SK-N-SH (cell line): Measurements from ENCODE around the gene HDDC2. TPM values are rescaled to one million over a fixed set of nuclear protein-coding genes. Genes with fewer than 3 reads are reported as not detected.

Experiments used
- CTCF ChIA-PET: fragments of 300-600, 350-600 bp; formaldehyde crosslinking; extraction: SDS; loops from one replicate; lab custom pipeline; 2021; lab: Yijun Ruan, JAX
- POLR2A ChIA-PET: fragments of 350-600 bp; sonication (Branson Sonifier 250); formaldehyde crosslinking; extraction: SDS; loops from one replicate; lab custom pipeline; 2020; ENCODE audit warnings: antibody characterized with exemption, inconsistent platforms; lab: Yijun Ruan, JAX
- DNase-seq: peaks from one replicate; pipeline ENCODE4 v3.0.0; 2012
- H2AFZ ChIP-seq: fragments of 200-600 bp; sonication (generic); 2 replicates; pipeline ENCODE4 v1.8.1; 2016; ENCODE audit warnings: antibody characterized with exemption, mild to moderate bottlenecking, low read depth
- H3F3A ChIP-seq: fragments of 200-600 bp; sonication (generic); replicated peaks from 2 replicates; pipeline ENCODE3; 2016; ENCODE audit warnings: antibody characterized with exemption, mild to moderate bottlenecking; ENCODE audit not compliant: insufficient read depth
- H3K27ac ChIP-seq, 2 experiments: fragments of 200-500 bp in 1 of 2; fragments of 200-600 bp in 1 of 2; sonication (Bioruptor generic) in 1 of 2; sonication (generic), shearing (Covaris generic) in 1 of 2; 2 replicates each; pipeline versions ENCODE4 v1.5.1 to v1.6.1; 2014 to 2016; ENCODE audit warnings: low read depth in 2 of 2, inconsistent platforms in 1 of 2, low read length in 1 of 2, mild to moderate bottlenecking in 1 of 2, mixed read lengths in 1 of 2
- H3K27me3 ChIP-seq: fragments of 200-600 bp; sonication (generic), shearing (Covaris generic); 2 replicates; pipeline ENCODE4 v1.6.1; 2016; ENCODE audit warnings: mixed run types; ENCODE audit not compliant: insufficient read depth
- H3K36me3 ChIP-seq, 2 experiments: fragments of 200-500 bp in 1 of 2; fragments of 200-600 bp in 1 of 2; sonication (Bioruptor generic) in 1 of 2; sonication (generic) in 1 of 2; replicated peaks in 1 of 2; 2 replicates each; pipeline versions ENCODE3 to v1.5.1; 2014 to 2016; ENCODE audit warnings: low read length in 1 of 2, mild to moderate bottlenecking in 1 of 2; ENCODE audit not compliant: insufficient read depth in 2 of 2, control insufficient read depth in 1 of 2
- H3K4me1 ChIP-seq, 2 experiments: fragments of 200-500 bp in 1 of 2; fragments of 200-600 bp in 1 of 2; sonication (Bioruptor generic) in 1 of 2; sonication (generic), shearing (Covaris generic) in 1 of 2; 2 replicates each; pipeline versions ENCODE4 v1.5.1 to v1.6.1; 2014 to 2016; ENCODE audit warnings: low read depth in 1 of 2, low read length in 1 of 2, mixed run types in 1 of 2; ENCODE audit not compliant: insufficient read depth in 2 of 2, control insufficient read depth in 1 of 2
- H3K4me2 ChIP-seq: fragments of 200-600 bp; sonication (generic), shearing (Covaris generic); 2 replicates; pipeline ENCODE4 v1.6.1; 2017; ENCODE audit warnings: mixed run types
- H3K4me3 ChIP-seq, 2 experiments: fragments of 200-500 bp in 1 of 2; fragments of 200-600 bp in 1 of 2; sonication (Bioruptor generic) in 1 of 2; sonication (generic), shearing (Covaris generic) in 1 of 2; 2 replicates each; pipeline versions ENCODE4 v1.5.1 to v1.8.1; 2014 to 2016; ENCODE audit warnings: low read depth in 2 of 2, inconsistent platforms in 1 of 2, low read length in 1 of 2, mild to moderate bottlenecking in 1 of 2, mixed read lengths in 1 of 2, moderate library complexity in 1 of 2
- H3K79me2 ChIP-seq: fragments of 200-600 bp; sonication (generic); 2 replicates; pipeline ENCODE4 v1.8.1; 2017; ENCODE audit warnings: mild to moderate bottlenecking; ENCODE audit not compliant: insufficient read depth
- H3K9ac ChIP-seq: fragments of 200-600 bp; sonication (generic); 2 replicates; pipeline ENCODE4 v1.6.1; 2017; ENCODE audit warnings: mixed run types
- H3K9me2 ChIP-seq: fragments of 200-600 bp; sonication (generic); 2 replicates; pipeline ENCODE4 v1.6.1; 2017; ENCODE audit warnings: mixed run types
- H3K9me3 ChIP-seq: fragments of 200-600 bp; sonication (generic); 2 replicates; pipeline ENCODE4 v1.6.1; 2017; ENCODE audit warnings: mixed run types, mild to moderate bottlenecking, moderate library complexity
- H4K20me1 ChIP-seq: fragments of 200-600 bp; sonication (generic); 2 replicates; pipeline ENCODE4 v1.6.1; 2017; ENCODE audit warnings: mild to moderate bottlenecking, mixed run types; ENCODE audit not compliant: insufficient read depth
- ELF1 ChIP-seq: IDR thresholded peaks from 2 replicates; pipeline ENCODE4 v1.4.0; 2012
- EZH2phosphoT487 ChIP-seq: fragments of 200-600 bp; sonication (generic); IDR thresholded peaks from 2 replicates; pipeline ENCODE4 v1.6.1; 2017; ENCODE audit warnings: low read depth, mixed run types, mild to moderate bottlenecking, antibody characterized with exemption, moderate library complexity, borderline replicate concordance
- GATA2 ChIP-seq: sonication (generic); formaldehyde crosslinking; IDR thresholded peaks from 2 replicates; pipeline ENCODE4 v1.5.0; 2020; ENCODE audit warnings: mild to moderate bottlenecking, missing genetic modification reagents
- JUND ChIP-seq: IDR thresholded peaks from 2 replicates; pipeline ENCODE4 v1.4.0; 2012
- MXI1 ChIP-seq: IDR thresholded peaks from 2 replicates; pipeline ENCODE4 v1.6.1; 2012; ENCODE audit warnings: mild to moderate bottlenecking, low read depth, low read length, improper control_type of control experiment
- PBX3 ChIP-seq: IDR thresholded peaks from 2 replicates; pipeline ENCODE4; 2012
- POLR2AphosphoS5 ChIP-seq: IDR thresholded peaks from 2 replicates; pipeline ENCODE4 v1.6.1; 2012; ENCODE audit warnings: low read depth, low read length
- REST ChIP-seq: IDR thresholded peaks from 2 replicates; pipeline ENCODE4 v1.6.1; 2012; ENCODE audit warnings: mild to moderate bottlenecking, low read depth, low read length, moderate library complexity
- TCF12 ChIP-seq: IDR thresholded peaks from 2 replicates; pipeline ENCODE4 v1.4.0; 2012
- TEAD4 ChIP-seq: IDR thresholded peaks from 2 replicates; pipeline ENCODE4 v1.4.0; 2012; ENCODE audit warnings: mild to moderate bottlenecking, borderline replicate concordance; ENCODE audit not compliant: insufficient read depth
- USF2 ChIP-seq: fragments of 150-350 bp; IDR thresholded peaks from 2 replicates; pipeline ENCODE4 v1.6.1; 2017; ENCODE audit warnings: antibody characterized with exemption, low read length, low read depth, borderline replicate concordance
- WGBS: methylation state at CpG from one replicate; pipeline ENCODE4 v1.1.6; 2017; ENCODE audit warnings: low lambda C conversion rate; 5-methylcytosine and 5-hydroxymethylcytosine counted together
- polyA plus RNA-seq, 3 experiments: library from polyadenylated mRNA; depleted of rRNA; stranded (reverse); fragments of >200 nt; gene quantifications; 2 replicates each; pipeline ENCODE4 v1.2.3, GENCODE V29; 2012
- TF ChIP-seq, protein P1 (sequence below): fragments of 200-600 bp; sonication (generic); IDR thresholded peaks from 2 replicates; pipeline ENCODE4 v1.6.1; 2017; ENCODE audit warnings: antibody characterized with exemption, mild to moderate bottlenecking, moderate library complexity
- TF ChIP-seq, protein P2 (sequence below): IDR thresholded peaks from 2 replicates; pipeline ENCODE4 v1.4.0; 2012; ENCODE audit warnings: low read depth, borderline replicate concordance
- TF ChIP-seq, protein P3 (sequence below): fragments of 150-350 bp; IDR thresholded peaks from 2 replicates; pipeline ENCODE4 v1.6.1; 2016; ENCODE audit warnings: mild to moderate bottlenecking, low read depth, low read length

HDDC2 gene
- polyA plus RNA-seq, 1 of the 3 experiments (the other 2 are of a cell fraction) = 85.5 TPM

DNA sequence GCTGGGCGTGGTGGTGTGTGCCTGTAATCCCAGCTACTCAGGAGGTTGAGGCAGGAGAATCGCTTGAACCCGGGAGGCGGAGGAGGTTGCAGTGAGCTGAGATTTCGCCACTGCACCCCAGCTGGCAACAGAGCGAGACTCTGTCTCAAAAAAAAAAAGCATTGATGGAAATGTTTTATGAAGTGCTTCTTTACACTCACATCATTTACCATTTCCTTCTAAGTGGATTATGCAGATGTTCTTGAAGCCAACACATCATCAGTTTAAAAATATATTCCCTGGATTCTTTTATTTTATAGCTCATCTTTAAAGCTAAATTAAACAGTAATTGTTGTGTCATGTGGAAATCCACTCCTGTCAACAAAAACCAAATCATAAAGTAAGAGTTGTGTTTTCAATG is 35.9 kb upstream of the HDDC2 start:
- CTCF ChIA-PET = interaction anchor here (0.6 to 0.8 kb wide), 2 partner anchors 26 to 421 kb away, joined by 3 to 5 read pairs; no protein-coding TSS in a partner anchor
- no peaks in the 10 kb centered on the region for H3F3A ChIP-seq
- H3K4me1 ChIP-seq = no peaks in the 10 kb centered on the region
- H3K79me2 ChIP-seq = no peaks in the 10 kb centered on the region
- no peak overlapping the region for H3K9ac ChIP-seq
- no peaks in the 10 kb centered on the region for H3K36me3 ChIP-seq
- H2AFZ ChIP-seq = no peak overlapping the region
- DNase-seq = no peak
- no peaks in the 10 kb centered on the region; the same call in 1 of the 2 replicates for H3K9me2 ChIP-seq
- no peaks in the 10 kb centered on the region for H4K20me1 ChIP-seq
- TF ChIP-seq GATA2 (CRISPR knock-in tag) = no peak
- H3K4me2 ChIP-seq = no peak overlapping the region
- no peaks in the 10 kb centered on the region; the same call in 1 of the 2 replicates for H3K27me3 ChIP-seq
- no peaks in the 10 kb centered on the region for H3K9me3 ChIP-seq
- no peak overlapping the region for H3K4me3 ChIP-seq
- 14% methylated on average over 5 of the region's 6 CpGs for WGBS
- POLR2A ChIA-PET = no interaction called here
- no peak overlapping the region for H3K27ac ChIP-seq

GRCh38 chr6:125332664-125333063 is 30.9 kb upstream of the HDDC2 start:
- CTCF ChIA-PET = interaction anchor here (1.3 to 7.9 kb wide), 2 partner anchors 20 to 426 kb away, joined by 3 to 42 read pairs; no protein-coding TSS in a partner anchor
- H3K9ac ChIP-seq = no peak overlapping the region
- TF ChIP-seq TEAD4 (no peak), USF2 (no peak), REST (no peak), GATA2 (CRISPR knock-in tag) (no peak), POLR2AphosphoS5 (no peak), ELF1 (no peak), PBX3 (no peak), JUND (no peak), MXI1 (no peak), TCF12 (no peak), EZH2phosphoT487 (no peak)
- TF ChIP-seq, protein P1, sequence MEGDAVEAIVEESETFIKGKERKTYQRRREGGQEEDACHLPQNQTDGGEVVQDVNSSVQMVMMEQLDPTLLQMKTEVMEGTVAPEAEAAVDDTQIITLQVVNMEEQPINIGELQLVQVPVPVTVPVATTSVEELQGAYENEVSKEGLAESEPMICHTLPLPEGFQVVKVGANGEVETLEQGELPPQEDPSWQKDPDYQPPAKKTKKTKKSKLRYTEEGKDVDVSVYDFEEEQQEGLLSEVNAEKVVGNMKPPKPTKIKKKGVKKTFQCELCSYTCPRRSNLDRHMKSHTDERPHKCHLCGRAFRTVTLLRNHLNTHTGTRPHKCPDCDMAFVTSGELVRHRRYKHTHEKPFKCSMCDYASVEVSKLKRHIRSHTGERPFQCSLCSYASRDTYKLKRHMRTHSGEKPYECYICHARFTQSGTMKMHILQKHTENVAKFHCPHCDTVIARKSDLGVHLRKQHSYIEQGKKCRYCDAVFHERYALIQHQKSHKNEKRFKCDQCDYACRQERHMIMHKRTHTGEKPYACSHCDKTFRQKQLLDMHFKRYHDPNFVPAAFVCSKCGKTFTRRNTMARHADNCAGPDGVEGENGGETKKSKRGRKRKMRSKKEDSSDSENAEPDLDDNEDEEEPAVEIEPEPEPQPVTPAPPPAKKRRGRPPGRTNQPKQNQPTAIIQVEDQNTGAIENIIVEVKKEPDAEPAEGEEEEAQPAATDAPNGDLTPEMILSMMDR = no peak
- TF ChIP-seq, protein P2, sequence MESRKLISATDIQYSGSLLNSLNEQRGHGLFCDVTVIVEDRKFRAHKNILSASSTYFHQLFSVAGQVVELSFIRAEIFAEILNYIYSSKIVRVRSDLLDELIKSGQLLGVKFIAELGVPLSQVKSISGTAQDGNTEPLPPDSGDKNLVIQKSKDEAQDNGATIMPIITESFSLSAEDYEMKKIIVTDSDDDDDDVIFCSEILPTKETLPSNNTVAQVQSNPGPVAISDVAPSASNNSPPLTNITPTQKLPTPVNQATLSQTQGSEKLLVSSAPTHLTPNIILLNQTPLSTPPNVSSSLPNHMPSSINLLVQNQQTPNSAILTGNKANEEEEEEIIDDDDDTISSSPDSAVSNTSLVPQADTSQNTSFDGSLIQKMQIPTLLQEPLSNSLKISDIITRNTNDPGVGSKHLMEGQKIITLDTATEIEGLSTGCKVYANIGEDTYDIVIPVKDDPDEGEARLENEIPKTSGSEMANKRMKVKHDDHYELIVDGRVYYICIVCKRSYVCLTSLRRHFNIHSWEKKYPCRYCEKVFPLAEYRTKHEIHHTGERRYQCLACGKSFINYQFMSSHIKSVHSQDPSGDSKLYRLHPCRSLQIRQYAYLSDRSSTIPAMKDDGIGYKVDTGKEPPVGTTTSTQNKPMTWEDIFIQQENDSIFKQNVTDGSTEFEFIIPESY = no peak
- TF ChIP-seq, protein P3, sequence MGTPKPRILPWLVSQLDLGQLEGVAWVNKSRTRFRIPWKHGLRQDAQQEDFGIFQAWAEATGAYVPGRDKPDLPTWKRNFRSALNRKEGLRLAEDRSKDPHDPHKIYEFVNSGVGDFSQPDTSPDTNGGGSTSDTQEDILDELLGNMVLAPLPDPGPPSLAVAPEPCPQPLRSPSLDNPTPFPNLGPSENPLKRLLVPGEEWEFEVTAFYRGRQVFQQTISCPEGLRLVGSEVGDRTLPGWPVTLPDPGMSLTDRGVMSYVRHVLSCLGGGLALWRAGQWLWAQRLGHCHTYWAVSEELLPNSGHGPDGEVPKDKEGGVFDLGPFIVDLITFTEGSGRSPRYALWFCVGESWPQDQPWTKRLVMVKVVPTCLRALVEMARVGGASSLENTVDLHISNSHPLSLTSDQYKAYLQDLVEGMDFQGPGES = no peak
- 9% methylated on average over 1 of the region's 1 CpG for WGBS
- H2AFZ ChIP-seq = no peak overlapping the region
- POLR2A ChIA-PET = no interaction called here
- peaks cover 5% of the 10 kb centered on the region; the same call in 1 of the 2 replicates for H3K27me3 ChIP-seq
- no peaks in the 10 kb centered on the region for H3K79me2 ChIP-seq
- H3K27ac ChIP-seq = no peak overlapping the region
- no peak overlapping the region for H3K4me3 ChIP-seq
- no peak overlapping the region for H3K4me2 ChIP-seq
- no peaks in the 10 kb centered on the region for H3K36me3 ChIP-seq
- no peaks in the 10 kb centered on the region for H3K4me1 ChIP-seq
- no peaks in the 10 kb centered on the region for H4K20me1 ChIP-seq
- no peaks in the 10 kb centered on the region for H3K9me3 ChIP-seq
- no peaks in the 10 kb centered on the region for H3F3A ChIP-seq
- no peak for DNase-seq
- H3K9me2 ChIP-seq = no peaks in the 10 kb centered on the region; the same call in 1 of the 2 replicates
